ENCODE measurements around the gene TRAPPC8.
"Not testable (repeated sequence)": the region's sequence is repeated elsewhere in the genome, so short reads cannot be mapped to it uniquely, and the experiment has no call there.

DNA sequence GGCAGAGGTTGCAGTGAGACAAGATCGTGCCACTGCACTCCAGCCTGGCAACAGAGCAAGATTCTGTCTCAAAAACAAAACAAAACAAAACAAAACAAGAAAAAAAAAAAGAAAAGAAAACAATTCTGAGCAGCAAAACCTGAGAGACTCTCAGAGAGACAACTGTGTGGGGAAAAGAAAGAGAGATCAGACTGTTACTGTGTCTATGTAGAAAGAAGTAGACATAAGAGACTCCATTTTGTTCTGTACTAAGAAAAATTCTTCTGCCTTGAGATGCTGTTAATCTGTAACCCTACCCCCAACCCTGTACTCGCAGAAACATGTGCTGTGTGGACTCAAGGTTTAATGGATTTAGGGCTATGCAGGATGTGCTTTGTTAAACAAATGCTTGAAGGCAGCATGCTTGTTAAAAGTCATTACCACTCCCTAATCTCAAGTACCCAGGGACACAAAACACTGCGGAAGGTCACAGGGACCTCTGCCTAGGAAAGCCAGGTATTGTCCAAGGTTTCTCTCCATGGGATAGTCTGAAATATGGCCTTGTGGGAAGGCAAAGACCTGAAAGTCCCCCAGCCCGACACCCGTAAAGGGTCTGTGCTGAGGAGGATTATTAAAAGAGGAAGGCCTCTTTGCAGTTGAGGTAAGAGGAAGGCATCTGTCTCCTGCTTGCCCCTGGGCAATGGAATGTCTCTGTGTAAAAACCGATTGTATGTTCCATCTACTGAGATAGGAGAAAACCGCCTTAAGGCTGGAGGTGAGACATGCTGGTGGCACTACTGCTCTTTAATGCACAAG is 132.4 kb downstream of the TRAPPC8 start:
- TF ChIP-seq POLR2A (IDR thresholded peaks at IDR 0.05; ENCODE audit: low read depth, low read length); TAF1 (IDR thresholded peaks at IDR 0.05; ENCODE audit: borderline replicate concordance, low read depth, low read length): not testable (repeated sequence)
